COLO829 (cell line): Measurements from ENCODE around the gene JPH2.
"Not testable (repeated sequence)": the region's sequence is repeated elsewhere in the genome, so short reads cannot be mapped to it uniquely, and the experiment has no call there.

ENCODE experiments used
- DNase-seq: peaks from one replicate; pipeline ENCODE4 v3.0.0; 2012; ENCODE audit warnings: low spot score

JPH2 gene

GRCh38 chr20:44159125-44159524, 27.9 kb downstream of the JPH2 start:
- no peak for DNase-seq

GRCh38 chr20:44157061-44157460, 29.9 kb downstream of the JPH2 start:
- no peak for DNase-seq

- no peak for DNase-seq
Observed at GRCh38 chr20:44154521-44155001, 32.4 kb downstream of the JPH2 start.

GRCh38 chr20:44153636-44154043, 33.3 kb downstream of the JPH2 start:
- no peak for DNase-seq

- no peak for DNase-seq
Observed at GRCh38 chr20:44151621-44152416, 35.2 kb downstream of the JPH2 start.

- no peak for DNase-seq
Observed at GRCh38 chr20:44146272-44146671, 40.7 kb downstream of the JPH2 start.

- no peak for DNase-seq
Observed at GRCh38 chr20:44145131-44145775, 41.7 kb downstream of the JPH2 start.

GRCh38 chr20:44143936-44144335, 43.1 kb downstream of the JPH2 start:
- DNase-seq: no peak

GRCh38 chr20:44142413-44142812, 44.6 kb downstream of the JPH2 start:
- no peak for DNase-seq

- DNase-seq: no peak
Observed at GRCh38 chr20:44141873-44142272, 45.1 kb downstream of the JPH2 start.

- no peak for DNase-seq
Observed at GRCh38 chr20:44138867-44139266, 48.1 kb downstream of the JPH2 start.

GRCh38 chr20:44137266-44137801, 49.7 kb downstream of the JPH2 start:
- DNase-seq: no peak

- DNase-seq: no peak
Observed at GRCh38 chr20:44136579-44137265, 50.3 kb downstream of the JPH2 start.

- DNase-seq: no peak
Observed at GRCh38 chr20:44135417-44136204, 51.4 kb downstream of the JPH2 start.

- DNase-seq: no peak
Observed at GRCh38 chr20:44135012-44135412, 52.0 kb downstream of the JPH2 start.

- DNase-seq: no peak
Observed at GRCh38 chr20:44133424-44133823, 53.6 kb downstream of the JPH2 start.

- DNase-seq: no peak
Observed at GRCh38 chr20:44131704-44132103, 55.3 kb downstream of the JPH2 start.

GRCh38 chr20:44129911-44130718, 56.9 kb downstream of the JPH2 start:
- no peak for DNase-seq

GRCh38 chr20:44129300-44129699, 57.7 kb downstream of the JPH2 start:
- not testable (repeated sequence) for DNase-seq

GRCh38 chr20:44126445-44126844, 60.5 kb downstream of the JPH2 start:
- DNase-seq: no peak
